CD8-positive, alpha-beta memory T cell (primary cell): Measurements from ENCODE around the gene RAB8B. TPM values are rescaled to one million over a fixed set of nuclear protein-coding genes. Genes with fewer than 3 reads are reported as not detected.

Experiments
- CTCF ChIA-PET: fragments of 350-600 bp; sonication (Branson Sonifier 250); formaldehyde crosslinking; loops from one replicate; lab custom pipeline; 2021; ENCODE audit warnings: antibody characterized with exemption; lab: Charles Lee
- POLR2A ChIA-PET: fragments of 350-600 bp; sonication (Branson Sonifier 250); formaldehyde crosslinking; loops from one replicate; lab custom pipeline; 2021; ENCODE audit warnings: antibody characterized with exemption; lab: Charles Lee
- DNase-seq, 5 donors: peaks; one replicate each; pipeline versions ENCODE4 v3.0.0 to v3.0.0-alpha.2; 2020 to 2022; ENCODE audit warnings: mixed read lengths in 1 of 5
- H3K27ac ChIP-seq: one replicate; pipeline ENCODE4 v1.7.0; 2013; ENCODE audit warnings: low read depth, mild to moderate bottlenecking, low read length, moderate library complexity
- H3K27me3 ChIP-seq: 2 replicates; pipeline ENCODE4 v1.7.0; 2013; ENCODE audit warnings: low read length, mild to moderate bottlenecking; ENCODE audit not compliant: insufficient read depth, poor library complexity, severe bottlenecking
- H3K36me3 ChIP-seq: 2 replicates; pipeline ENCODE4 v1.7.0; 2013; ENCODE audit warnings: mild to moderate bottlenecking, low read length, moderate library complexity; ENCODE audit not compliant: insufficient read depth
- H3K4me1 ChIP-seq: 2 replicates; pipeline ENCODE4 v1.7.0; 2013; ENCODE audit warnings: mild to moderate bottlenecking, low read length, moderate library complexity; ENCODE audit not compliant: insufficient read depth
- H3K4me3 ChIP-seq: 2 replicates; pipeline ENCODE4 v1.7.0; 2013; ENCODE audit warnings: mild to moderate bottlenecking, low read length
- H3K9me3 ChIP-seq: 2 replicates; pipeline ENCODE4 v1.7.0; 2013; ENCODE audit warnings: mild to moderate bottlenecking, low read length
- H3K27ac Mint-ChIP-seq, 8 donors: one replicate each; pipeline ENCODE4 v1.8.0; 2020 to 2021; ENCODE audit warnings: mixed read lengths in 8 of 8, mild to moderate bottlenecking in 6 of 8, inconsistent platforms in 3 of 8, moderate library complexity in 3 of 8
- H3K27me3 Mint-ChIP-seq, 2 donors: one replicate each; pipeline ENCODE4 v1.8.0; 2020 to 2021; ENCODE audit warnings: mixed read lengths in 2 of 2, mild to moderate bottlenecking in 1 of 2, moderate library complexity in 1 of 2
- H3K36me3 Mint-ChIP-seq, 3 donors: one replicate each; pipeline ENCODE4 v1.8.0; 2020 to 2021; ENCODE audit warnings: mixed read lengths in 3 of 3, inconsistent platforms in 1 of 3, mild to moderate bottlenecking in 1 of 3
- H3K4me1 Mint-ChIP-seq, 3 donors: one replicate each; pipeline ENCODE4 v1.8.0; 2020 to 2021; ENCODE audit warnings: mixed read lengths in 3 of 3, inconsistent platforms in 1 of 3, mild to moderate bottlenecking in 1 of 3
- H3K4me3 Mint-ChIP-seq, 7 donors: one replicate each; pipeline ENCODE4 v1.8.0; 2020 to 2021; ENCODE audit warnings: mixed read lengths in 7 of 7, mild to moderate bottlenecking in 6 of 7, moderate library complexity in 4 of 7, inconsistent platforms in 2 of 7
- H3K9me3 Mint-ChIP-seq, 5 donors: one replicate each; pipeline ENCODE4 v1.8.0; 2020 to 2022; ENCODE audit warnings: mixed read lengths in 5 of 5, mild to moderate bottlenecking in 3 of 5, moderate library complexity in 2 of 5, inconsistent platforms in 1 of 5
- polyA plus RNA-seq: library from polyadenylated mRNA; unstranded; fragments of 300-500 nt; fragmentation: Illumina TruSeq; gene quantifications from one replicate; pipeline ENCODE4 v1.2.3, GENCODE V29; 2021
- total RNA-seq, 2 experiments: library from RNA; stranded (reverse); gene quantifications; one replicate each; pipeline ENCODE4 v1.2.3, GENCODE V29; 2021

The RAB8B gene
- total and polyA plus RNA-seq, 3 experiments from 2014 or later, result 52.9 to 169 (median 165) TPM

DNA sequence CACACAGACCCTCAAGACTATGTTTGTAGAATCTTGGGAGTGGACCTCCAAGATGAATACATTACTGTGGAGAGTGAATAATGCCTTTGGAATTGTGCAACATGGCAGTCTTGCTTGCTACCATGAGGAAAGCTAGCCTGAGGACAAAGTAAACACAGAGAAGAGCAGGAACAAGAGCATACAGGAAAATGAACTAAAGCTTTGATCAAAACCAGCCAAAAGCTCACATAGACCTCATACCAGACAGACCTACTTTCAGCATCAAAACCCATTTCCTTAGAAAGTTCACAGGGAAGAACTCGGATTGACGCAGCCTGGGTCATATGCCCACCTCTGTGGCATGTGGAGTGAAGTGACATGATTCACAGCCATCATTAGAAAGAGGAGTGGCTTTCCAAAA lies 3.3 kb upstream of the RAB8B start:
- H3K4me1 ChIP-seq, result peaks cover 15% of the 10 kb centered on the region
- Mint-ChIP-seq H3K9me3 (no peaks in the 10 kb centered on the region), H3K27ac (no peak overlapping the region), H3K36me3 (peaks cover 0 to 13% (median 2%) of the 10 kb centered on the region in 3 donors), H3K4me3 (peak overlapping the region in 1 of 7 donors; percentile 35), H3K27me3 (no peaks in the 10 kb centered on the region), H3K4me1 (peaks cover 22 to 26% (median 22%) of the 10 kb centered on the region in 3 donors)
- no peak overlapping the region for H3K4me3 ChIP-seq
- CTCF ChIA-PET, result interaction anchor here (1.0 to 1.3 kb wide), 2 partner anchors 11 to 18 kb away, joined by 4 read pairs; no protein-coding TSS in a partner anchor
- DNase-seq, result no peak
- H3K27ac ChIP-seq, result no peak overlapping the region
- POLR2A ChIA-PET, result no interaction called here
- H3K9me3 ChIP-seq, result no peaks in the 10 kb centered on the region
- H3K27me3 ChIP-seq, result no peaks in the 10 kb centered on the region
- no peaks in the 10 kb centered on the region for H3K36me3 ChIP-seq

DNA sequence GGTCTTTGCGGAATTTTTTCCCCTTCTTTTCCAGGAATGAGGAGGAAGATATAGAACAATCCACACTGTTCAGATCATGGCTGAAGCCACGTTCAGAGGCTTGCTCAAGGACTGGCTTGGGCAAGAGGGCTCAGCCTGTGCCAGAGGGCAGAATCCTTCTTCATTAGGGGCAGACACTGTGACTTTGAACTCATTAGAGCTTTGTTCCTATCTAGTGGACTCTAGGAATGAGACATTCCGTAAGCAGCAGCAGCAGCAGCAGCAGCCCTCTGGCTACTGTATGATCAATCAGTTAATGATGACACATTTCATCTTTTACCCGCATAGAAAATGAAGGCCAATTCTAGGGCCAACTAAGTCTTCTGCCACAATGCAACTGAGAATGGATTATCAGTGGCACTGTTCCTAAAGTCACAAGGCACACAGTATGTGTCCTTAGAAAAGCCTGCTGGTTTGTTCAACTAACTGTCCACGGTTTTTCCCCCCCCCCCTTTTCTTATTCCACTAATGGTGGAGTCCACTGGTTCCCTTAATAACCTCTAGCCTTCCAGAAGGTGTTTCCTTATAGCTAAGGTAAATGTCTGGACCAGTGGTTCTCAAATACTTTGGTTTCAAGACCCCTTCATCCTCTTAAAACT lies 1.7 kb upstream of the RAB8B start:
- H3K9me3 ChIP-seq, result no peaks in the 10 kb centered on the region
- H3K27ac Mint-ChIP-seq, result peak overlapping the region in 3 of 8 donors; percentile 12 to 96 (median 88)
- no peaks in the 10 kb centered on the region for H3K27me3 Mint-ChIP-seq
- H3K36me3 Mint-ChIP-seq, result peaks cover 0 to 13% (median 2%) of the 10 kb centered on the region in 3 donors
- H3K9me3 Mint-ChIP-seq, result no peaks in the 10 kb centered on the region
- H3K4me3 Mint-ChIP-seq, result peak overlapping the region in 6 of 7 donors; percentile 94 to 100 (median 97)
- H3K27ac ChIP-seq, result no peak overlapping the region
- H3K4me1 ChIP-seq, result peaks cover 30% of the 10 kb centered on the region
- no peaks in the 10 kb centered on the region for H3K36me3 ChIP-seq
- peaks cover 37 to 42% (median 38%) of the 10 kb centered on the region in 3 donors for H3K4me1 Mint-ChIP-seq
- CTCF ChIA-PET, result interaction anchor here (1.8 kb wide), 1 partner anchor 30 kb away, joined by 5 read pairs; the partner anchor contains the start of gene RPS27L
- DNase-seq, result no peak
- H3K4me3 ChIP-seq, result no peak overlapping the region
- POLR2A ChIA-PET, result interaction anchor here (0.6 to 1.9 kb wide), 4 partner anchors 13 to 522 kb away, joined by 3 to 7 read pairs (median 4); partner anchors contain the start of gene RPS27L
- H3K27me3 ChIP-seq, result no peaks in the 10 kb centered on the region

DNA sequence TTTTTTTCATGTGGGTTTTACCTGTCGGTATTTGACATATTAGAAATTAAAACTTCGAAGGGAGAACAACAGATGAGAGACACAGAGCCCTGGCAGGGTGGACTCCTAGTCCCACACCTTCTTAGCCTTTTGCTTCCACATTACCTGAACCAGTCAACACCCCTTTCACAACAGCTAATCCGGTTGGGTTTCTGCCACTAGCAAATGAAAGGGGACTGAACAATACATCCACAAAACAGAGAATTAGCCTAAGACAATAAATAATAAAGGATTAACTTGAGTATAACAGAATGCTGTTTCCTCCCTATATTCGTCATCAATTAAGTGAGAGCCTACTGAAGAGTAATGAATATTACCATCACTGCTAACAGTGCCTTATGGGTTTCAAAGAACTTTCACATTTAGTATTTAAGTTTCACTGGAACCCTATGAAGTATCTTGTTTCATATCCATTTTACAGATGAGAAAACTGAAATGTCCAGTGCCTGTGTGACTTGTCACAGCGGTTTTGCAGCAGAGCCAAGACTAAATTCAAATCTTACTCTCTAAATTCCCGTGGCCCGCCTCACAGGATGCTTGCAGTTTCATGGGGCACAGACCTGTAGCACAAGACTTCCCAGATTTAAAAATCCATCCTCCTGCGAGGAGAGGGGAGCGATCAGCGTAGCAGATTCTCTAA lies 1.0 kb upstream of the RAB8B start:
- Histone ChIP-seq H3K4me3 (peak overlapping the region; percentile 84), H3K9me3 (no peaks in the 10 kb centered on the region), H3K4me1 (peaks cover 36% of the 10 kb centered on the region), H3K27me3 (no peaks in the 10 kb centered on the region), H3K36me3 (no peaks in the 10 kb centered on the region), H3K27ac (peak overlapping the region; percentile 75)
- Mint-ChIP-seq H3K4me3 (peak overlapping the region; percentile 94 to 100 (median 96)), H3K27me3 (no peaks in the 10 kb centered on the region), H3K36me3 (peaks cover 0 to 13% (median 2%) of the 10 kb centered on the region in 3 donors), H3K4me1 (peaks cover 43 to 49% (median 45%) of the 10 kb centered on the region in 3 donors), H3K27ac (peak overlapping the region; percentile 81 to 97 (median 94)), H3K9me3 (no peaks in the 10 kb centered on the region)
- ChIA-PET CTCF (interaction anchor here (0.8 to 1.8 kb wide), 3 partner anchors 15 to 40 kb away, joined by 3 to 5 read pairs (median 5); partner anchors contain the start of gene RPS27L), POLR2A (interaction anchor here (0.6 to 1.9 kb wide), 4 partner anchors 14 to 522 kb away, joined by 3 to 7 read pairs (median 4); partner anchors contain the start of gene RPS27L)
- DNase-seq, result no peak

DNA sequence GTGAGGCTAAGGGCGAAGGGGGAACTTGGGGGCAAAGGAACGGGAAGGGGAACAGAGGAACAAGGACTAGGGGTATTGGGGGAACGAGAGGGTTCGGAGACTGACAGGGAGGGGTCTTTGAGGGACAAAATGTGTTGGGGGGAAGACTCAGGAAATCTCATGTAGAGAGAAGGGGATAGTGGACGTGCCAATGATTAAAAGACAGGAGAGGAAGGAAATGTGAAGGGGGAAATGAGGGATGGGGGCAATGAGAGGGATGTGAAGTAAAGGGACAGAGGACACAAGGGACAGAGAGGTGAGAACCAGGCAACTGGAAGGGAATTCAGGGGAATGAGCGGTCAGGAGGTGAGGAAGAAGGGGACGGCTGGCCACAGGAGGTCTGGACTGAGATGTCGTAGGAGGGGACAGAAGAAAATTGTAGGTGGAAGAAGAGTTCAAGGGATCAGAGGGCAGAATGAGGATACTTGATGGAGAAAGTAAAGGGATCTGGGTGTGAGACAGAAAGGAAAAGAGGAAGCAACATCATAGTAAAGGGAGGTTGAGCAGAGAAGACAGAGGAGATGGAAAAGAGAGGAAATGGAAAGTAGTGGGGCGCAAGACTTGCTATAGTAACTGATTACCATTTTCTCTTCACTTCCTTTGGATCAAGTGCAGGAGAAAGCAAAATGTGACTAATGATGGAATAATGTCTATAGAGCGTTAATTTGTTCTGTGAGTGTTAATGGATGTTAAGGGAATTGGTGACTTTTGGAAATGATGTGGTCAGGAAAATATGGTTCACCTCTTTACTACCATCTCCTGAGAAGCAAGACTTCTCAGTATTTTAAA lies 749 bp downstream of the RAB8B start:
- Histone ChIP-seq H3K9me3 (no peaks in the 10 kb centered on the region), H3K4me3 (peak overlapping the region; percentile 84), H3K27me3 (no peaks in the 10 kb centered on the region), H3K27ac (peak overlapping the region; percentile 75), H3K36me3 (no peaks in the 10 kb centered on the region), H3K4me1 (peaks cover 53% of the 10 kb centered on the region)
- no peak for DNase-seq
- Mint-ChIP-seq H3K4me3 (peak overlapping the region; percentile 94 to 100 (median 96)), H3K4me1 (peaks cover 57 to 66% (median 61%) of the 10 kb centered on the region in 3 donors), H3K36me3 (peaks cover 0 to 13% (median 2%) of the 10 kb centered on the region in 3 donors), H3K27ac (peak overlapping the region; percentile 81 to 99 (median 96)), H3K27me3 (no peaks in the 10 kb centered on the region), H3K9me3 (no peaks in the 10 kb centered on the region)
- POLR2A ChIA-PET, result interaction anchor here (1.8 to 2.3 kb wide), 3 partner anchors 13 to 72 kb away, joined by 7 to 20 read pairs (median 17); partner anchors contain the start of gene RPS27L
- CTCF ChIA-PET, result interaction anchor here (0.7 to 4.9 kb wide), 3 partner anchors 14 to 101 kb away, joined by 3 to 30 read pairs (median 4); no protein-coding TSS in a partner anchor

DNA sequence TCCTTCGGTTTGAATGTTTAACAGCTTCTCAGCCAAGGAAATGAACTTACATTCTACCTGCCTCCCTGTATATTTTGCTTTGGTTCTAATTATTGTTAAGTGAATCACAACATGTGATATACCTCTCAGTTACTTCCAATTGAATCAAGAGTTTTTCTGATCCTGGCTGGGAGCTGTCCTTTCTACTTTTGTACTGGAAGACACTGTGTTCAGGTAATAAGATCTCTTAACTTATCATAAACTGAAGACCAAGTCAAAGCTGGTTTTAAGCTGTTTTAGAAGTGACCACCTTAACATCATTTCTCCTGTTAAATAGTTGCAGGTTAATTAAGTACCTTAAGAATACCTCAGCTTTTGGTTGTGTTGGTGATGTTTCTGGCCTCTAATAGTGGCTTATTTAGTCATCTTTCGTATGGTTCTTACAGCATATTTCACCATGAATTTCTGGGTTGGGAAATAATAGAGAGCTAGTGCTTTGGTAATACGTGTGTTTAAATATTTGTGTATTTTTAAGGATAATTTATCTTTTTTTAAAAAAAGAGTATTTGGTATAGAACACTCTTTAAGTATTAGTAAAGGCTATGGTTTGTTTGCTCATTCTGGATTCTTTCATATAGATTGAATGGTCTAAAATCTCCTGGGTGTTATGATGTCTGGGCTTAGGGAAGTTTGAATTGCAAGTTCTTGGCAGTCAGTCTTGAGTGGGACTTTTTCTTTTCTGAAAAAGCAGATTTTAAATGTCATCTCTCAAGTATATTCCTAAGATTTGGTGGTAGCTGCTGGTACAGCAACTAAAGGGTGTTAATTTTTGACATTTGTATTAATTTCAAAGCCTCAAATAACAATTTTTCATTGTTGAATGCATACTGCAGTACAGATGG lies 1.6 kb downstream of the RAB8B start:
- peak overlapping the region; percentile 81 to 99 (median 96) for H3K27ac Mint-ChIP-seq
- peak overlapping the region; percentile 84 for H3K4me3 ChIP-seq
- H3K27me3 ChIP-seq, result no peaks in the 10 kb centered on the region
- peaks cover 0 to 13% (median 2%) of the 10 kb centered on the region in 3 donors for H3K36me3 Mint-ChIP-seq
- ChIA-PET CTCF (interaction anchor here (0.7 to 4.9 kb wide), 10 partner anchors 13 to 143 kb away, joined by 3 to 30 read pairs (median 4); partner anchors contain the start of gene RPS27L), POLR2A (interaction anchor here (0.6 to 2.3 kb wide), 10 partner anchors 12 to 313 kb away, joined by 3 to 20 read pairs (median 6); partner anchors contain the start of genes APH1B, RPS27L and USP3)
- H3K9me3 Mint-ChIP-seq, result no peaks in the 10 kb centered on the region
- peak overlapping the region; percentile 94 to 100 (median 96) for H3K4me3 Mint-ChIP-seq
- H3K36me3 ChIP-seq, result no peaks in the 10 kb centered on the region
- H3K27ac ChIP-seq, result peak overlapping the region; percentile 75
- H3K4me1 Mint-ChIP-seq, result peaks cover 66 to 75% (median 70%) of the 10 kb centered on the region in 3 donors
- DNase-seq, result no peak
- no peaks in the 10 kb centered on the region for H3K9me3 ChIP-seq
- H3K27me3 Mint-ChIP-seq, result no peaks in the 10 kb centered on the region
- peaks cover 62% of the 10 kb centered on the region for H3K4me1 ChIP-seq

DNA sequence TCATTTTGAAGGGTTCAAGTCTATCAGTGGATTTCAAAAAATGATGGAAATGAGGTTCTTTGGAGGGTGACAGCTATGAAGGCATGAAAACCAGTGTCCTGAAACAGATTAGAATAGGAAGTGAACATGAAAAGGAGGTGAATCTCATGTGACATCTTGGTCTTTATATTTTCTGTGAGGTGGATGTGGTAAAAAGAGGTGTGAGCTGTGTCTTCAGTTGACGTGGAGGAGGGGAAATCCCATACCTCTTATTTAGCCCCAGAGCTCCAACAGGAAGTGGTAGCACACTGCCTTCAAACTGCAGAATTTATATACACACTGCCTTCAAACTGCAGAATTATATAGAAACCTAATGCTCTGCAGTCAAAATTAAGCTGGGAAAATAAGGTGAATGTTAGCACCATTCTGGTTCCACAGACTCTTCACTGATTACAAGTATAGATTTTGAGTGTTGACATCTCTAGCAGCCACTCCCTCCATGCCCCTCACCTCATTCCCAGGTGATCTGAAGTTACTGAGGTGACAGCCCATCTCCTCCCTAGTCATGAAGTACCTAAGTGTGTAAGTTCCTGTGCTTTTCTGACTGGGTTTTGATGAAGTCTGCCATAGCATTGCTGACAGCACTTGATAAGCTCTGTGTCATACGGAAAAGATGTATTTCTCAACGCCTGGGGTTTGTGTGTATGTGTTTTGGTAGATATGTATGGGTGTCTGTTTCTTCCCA lies 2.7 kb downstream of the RAB8B start:
- H3K36me3 ChIP-seq, result no peaks in the 10 kb centered on the region
- peak overlapping the region; percentile 46 for H3K4me3 ChIP-seq
- H3K4me1 Mint-ChIP-seq, result peaks cover 75 to 85% (median 80%) of the 10 kb centered on the region in 3 donors
- ChIA-PET POLR2A (interaction anchor here (0.6 to 2.3 kb wide), 12 partner anchors 9 to 312 kb away, joined by 3 to 20 read pairs (median 6); partner anchors contain the start of genes APH1B, RPS27L and USP3), CTCF (interaction anchor here (0.8 to 4.9 kb wide), 11 partner anchors 12 to 144 kb away, joined by 3 to 30 read pairs (median 4); partner anchors contain the start of gene RPS27L)
- no peaks in the 10 kb centered on the region for H3K27me3 ChIP-seq
- peak overlapping the region; percentile 75 for H3K27ac ChIP-seq
- peaks cover 71% of the 10 kb centered on the region for H3K4me1 ChIP-seq
- no peaks in the 10 kb centered on the region for H3K9me3 Mint-ChIP-seq
- no peaks in the 10 kb centered on the region for H3K27me3 Mint-ChIP-seq
- H3K4me3 Mint-ChIP-seq, result peak overlapping the region; percentile 84 to 100 (median 96)
- H3K27ac Mint-ChIP-seq, result peak overlapping the region; percentile 88 to 99 (median 96)
- H3K36me3 Mint-ChIP-seq, result peaks cover 0 to 14% (median 2%) of the 10 kb centered on the region in 3 donors
- DNase-seq, result peak; percentile 24 to 90 (median 81)
- H3K9me3 ChIP-seq, result no peaks in the 10 kb centered on the region
